ENCODE measurements around the gene HCFC1R1.

HCFC1R1 gene

GRCh38 chr16:3044708-3045107, 21.0 kb upstream of the HCFC1R1 start:
- Histone ChIP-seq H3K27ac (ENCODE audit: low read length) (no peak overlapping the region), H3K36me3 (ENCODE audit: insufficient read depth, low read depth, low read length) (no peaks in the 10 kb centered on the region), H3K9ac (ENCODE audit: low read depth, low read length) (no peak overlapping the region), H3K4me3 (ENCODE audit: low read length) (peak overlapping the region; percentile 70; the same call in 1 of the 2 replicates), H3K9me3 (ENCODE audit: insufficient read depth, low read depth, low read length) (no peaks in the 10 kb centered on the region), H3K4me1 (ENCODE audit: insufficient read depth, low read length) (no peaks in the 10 kb centered on the region; the same call in 1 of the 2 replicates), H3K27me3 (ENCODE audit: insufficient read depth, low read length) (peaks cover 75% of the 10 kb centered on the region)

- no peaks in the 10 kb centered on the region for H3K9me3 ChIP-seq (ENCODE audit: insufficient read depth, low read depth, low read length)
- peaks cover 70% of the 10 kb centered on the region for H3K27me3 ChIP-seq (ENCODE audit: insufficient read depth, low read length)
- H3K36me3 ChIP-seq (ENCODE audit: insufficient read depth, low read depth, low read length), result no peaks in the 10 kb centered on the region
- H3K4me3 ChIP-seq (ENCODE audit: low read length), result no peak overlapping the region
- H3K9ac ChIP-seq (ENCODE audit: low read depth, low read length), result no peak overlapping the region
- no peak overlapping the region for H3K27ac ChIP-seq (ENCODE audit: low read length)
- H3K4me1 ChIP-seq (ENCODE audit: insufficient read depth, low read length), result peaks cover 4% of the 10 kb centered on the region; the same call in 1 of the 2 replicates
Observed at GRCh38 chr16:3042376-3042775, 18.6 kb upstream of the HCFC1R1 start.

GRCh38 chr16:3038896-3039295, 15.2 kb upstream of the HCFC1R1 start:
- peaks cover 73% of the 10 kb centered on the region for H3K27me3 ChIP-seq (ENCODE audit: insufficient read depth, low read length)

GRCh38 chr16:3038256-3038655, 14.5 kb upstream of the HCFC1R1 start:
- no peaks in the 10 kb centered on the region for H3K9me3 ChIP-seq (ENCODE audit: insufficient read depth, low read depth, low read length)
- H3K27ac ChIP-seq (ENCODE audit: low read length), result no peak overlapping the region
- H3K4me3 ChIP-seq (ENCODE audit: low read length), result no peak overlapping the region
- H3K27me3 ChIP-seq (ENCODE audit: insufficient read depth, low read length), result peaks cover 72% of the 10 kb centered on the region
- H3K4me1 ChIP-seq (ENCODE audit: insufficient read depth, low read length), result peaks cover 8% of the 10 kb centered on the region; the same call in 1 of the 2 replicates
- no peaks in the 10 kb centered on the region for H3K36me3 ChIP-seq (ENCODE audit: insufficient read depth, low read depth, low read length)
- peak overlapping the region; percentile 34; the same call in 1 of the 2 replicates for H3K9ac ChIP-seq (ENCODE audit: low read depth, low read length)

More at GRCh38 chr16:3038896-3039295, 15.2 kb upstream of the HCFC1R1 start:
- no peak overlapping the region for H3K9ac ChIP-seq (ENCODE audit: low read depth, low read length)
- H3K27ac ChIP-seq (ENCODE audit: low read length), result no peak overlapping the region
- no peaks in the 10 kb centered on the region for H3K36me3 ChIP-seq (ENCODE audit: insufficient read depth, low read depth, low read length)
- no peaks in the 10 kb centered on the region for H3K9me3 ChIP-seq (ENCODE audit: insufficient read depth, low read depth, low read length)
- peaks cover 8% of the 10 kb centered on the region; the same call in 1 of the 2 replicates for H3K4me1 ChIP-seq (ENCODE audit: insufficient read depth, low read length)
- H3K4me3 ChIP-seq (ENCODE audit: low read length), result no peak overlapping the region

GRCh38 chr16:3036726-3037315, 13.1 kb upstream of the HCFC1R1 start, which contains the start of gene BICDL2:
Gene BICDL2, minus strand, starts transcription at chr16:3036944. Its CDS starts 1,448 bp downstream, at chr16:3035496.
- H3K9ac ChIP-seq (ENCODE audit: low read depth, low read length), result no peak within 1 kb of the TSS
- peak within 1 kb of the TSS; percentile 65 for H3K4me3 ChIP-seq (ENCODE audit: low read length)

GRCh38 chr16:3035972-3036725, 12.4 kb upstream of the HCFC1R1 start:
- no peak overlapping the region for H3K9ac ChIP-seq (ENCODE audit: low read depth, low read length)
- peaks cover 11% of the 10 kb centered on the region for H3K4me1 ChIP-seq (ENCODE audit: insufficient read depth, low read length)
- H3K9me3 ChIP-seq (ENCODE audit: insufficient read depth, low read depth, low read length), result no peaks in the 10 kb centered on the region
- H3K36me3 ChIP-seq (ENCODE audit: insufficient read depth, low read depth, low read length), result no peaks in the 10 kb centered on the region
- no peak overlapping the region for H3K27ac ChIP-seq (ENCODE audit: low read length)
- peaks cover 77% of the 10 kb centered on the region for H3K27me3 ChIP-seq (ENCODE audit: insufficient read depth, low read length)
- H3K4me3 ChIP-seq (ENCODE audit: low read length), result peak overlapping the region; percentile 65

More at GRCh38 chr16:3036726-3037315, 13.1 kb upstream of the HCFC1R1 start, which contains the start of gene BICDL2:
- no peaks in the 10 kb centered on the region for H3K9me3 ChIP-seq (ENCODE audit: insufficient read depth, low read depth, low read length)
- H3K4me1 ChIP-seq (ENCODE audit: insufficient read depth, low read length), result peaks cover 8% of the 10 kb centered on the region; the same call in 1 of the 2 replicates
- H3K27me3 ChIP-seq (ENCODE audit: insufficient read depth, low read length), result peaks cover 75% of the 10 kb centered on the region
- no peak within 1 kb of the TSS for H3K27ac ChIP-seq (ENCODE audit: low read length)
- no peaks in the 10 kb centered on the region for H3K36me3 ChIP-seq (ENCODE audit: insufficient read depth, low read depth, low read length)

GRCh38 chr16:3035289-3035971, 11.7 kb upstream of the HCFC1R1 start:
- Histone ChIP-seq H3K27ac (ENCODE audit: low read length) (no peak overlapping the region), H3K27me3 (ENCODE audit: insufficient read depth, low read length) (peaks cover 82% of the 10 kb centered on the region), H3K4me1 (ENCODE audit: insufficient read depth, low read length) (peaks cover 11% of the 10 kb centered on the region), H3K9me3 (ENCODE audit: insufficient read depth, low read depth, low read length) (no peaks in the 10 kb centered on the region), H3K9ac (ENCODE audit: low read depth, low read length) (no peak overlapping the region), H3K36me3 (ENCODE audit: insufficient read depth, low read depth, low read length) (no peaks in the 10 kb centered on the region), H3K4me3 (ENCODE audit: low read length) (peak overlapping the region; percentile 65)

GRCh38 chr16:3032624-3033023, 8.9 kb upstream of the HCFC1R1 start:
- Histone ChIP-seq H3K4me3 (ENCODE audit: low read length) (no peak overlapping the region), H3K9me3 (ENCODE audit: insufficient read depth, low read depth, low read length) (no peaks in the 10 kb centered on the region), H3K9ac (ENCODE audit: low read depth, low read length) (no peak overlapping the region), H3K36me3 (ENCODE audit: insufficient read depth, low read depth, low read length) (no peaks in the 10 kb centered on the region), H3K27ac (ENCODE audit: low read length) (no peak overlapping the region), H3K27me3 (ENCODE audit: insufficient read depth, low read length) (peaks cover 88% of the 10 kb centered on the region), H3K4me1 (ENCODE audit: insufficient read depth, low read length) (peaks cover 10% of the 10 kb centered on the region)

- Histone ChIP-seq H3K36me3 (ENCODE audit: insufficient read depth, low read depth, low read length) (peaks cover 19% of the 10 kb centered on the region), H3K27me3 (ENCODE audit: insufficient read depth, low read length) (peaks cover 67% of the 10 kb centered on the region), H3K27ac (ENCODE audit: low read length) (no peak overlapping the region), H3K9me3 (ENCODE audit: insufficient read depth, low read depth, low read length) (no peaks in the 10 kb centered on the region), H3K4me3 (ENCODE audit: low read length) (no peak overlapping the region), H3K4me1 (ENCODE audit: insufficient read depth, low read length) (peaks cover 7% of the 10 kb centered on the region), H3K9ac (ENCODE audit: low read depth, low read length) (no peak overlapping the region)
Observed at GRCh38 chr16:3030222-3031212, 6.8 kb upstream of the HCFC1R1 start.

- H3K27me3 ChIP-seq (ENCODE audit: insufficient read depth, low read length), result peaks cover 59% of the 10 kb centered on the region
- peaks cover 22% of the 10 kb centered on the region for H3K36me3 ChIP-seq (ENCODE audit: insufficient read depth, low read depth, low read length)
- no peak overlapping the region for H3K27ac ChIP-seq (ENCODE audit: low read length)
- no peak overlapping the region for H3K4me3 ChIP-seq (ENCODE audit: low read length)
- peaks cover 6% of the 10 kb centered on the region for H3K4me1 ChIP-seq (ENCODE audit: insufficient read depth, low read length)
- H3K9me3 ChIP-seq (ENCODE audit: insufficient read depth, low read depth, low read length), result no peaks in the 10 kb centered on the region
- no peak overlapping the region for H3K9ac ChIP-seq (ENCODE audit: low read depth, low read length)
Observed at GRCh38 chr16:3029491-3030221, 5.9 kb upstream of the HCFC1R1 start.
